ENCODE results near the gene ZNF264. TPM values are rescaled to one million over a fixed set of nuclear protein-coding genes. Genes with fewer than 3 reads are reported as not detected.
"Not testable (repeated sequence)": the region's sequence is repeated elsewhere in the genome, so short reads cannot be mapped to it uniquely, and the experiment has no call there.

The ZNF264 gene
- total RNA-seq (2012; rRNA removed): 19.0 and 21.2 TPM in 2 replicates

DNA sequence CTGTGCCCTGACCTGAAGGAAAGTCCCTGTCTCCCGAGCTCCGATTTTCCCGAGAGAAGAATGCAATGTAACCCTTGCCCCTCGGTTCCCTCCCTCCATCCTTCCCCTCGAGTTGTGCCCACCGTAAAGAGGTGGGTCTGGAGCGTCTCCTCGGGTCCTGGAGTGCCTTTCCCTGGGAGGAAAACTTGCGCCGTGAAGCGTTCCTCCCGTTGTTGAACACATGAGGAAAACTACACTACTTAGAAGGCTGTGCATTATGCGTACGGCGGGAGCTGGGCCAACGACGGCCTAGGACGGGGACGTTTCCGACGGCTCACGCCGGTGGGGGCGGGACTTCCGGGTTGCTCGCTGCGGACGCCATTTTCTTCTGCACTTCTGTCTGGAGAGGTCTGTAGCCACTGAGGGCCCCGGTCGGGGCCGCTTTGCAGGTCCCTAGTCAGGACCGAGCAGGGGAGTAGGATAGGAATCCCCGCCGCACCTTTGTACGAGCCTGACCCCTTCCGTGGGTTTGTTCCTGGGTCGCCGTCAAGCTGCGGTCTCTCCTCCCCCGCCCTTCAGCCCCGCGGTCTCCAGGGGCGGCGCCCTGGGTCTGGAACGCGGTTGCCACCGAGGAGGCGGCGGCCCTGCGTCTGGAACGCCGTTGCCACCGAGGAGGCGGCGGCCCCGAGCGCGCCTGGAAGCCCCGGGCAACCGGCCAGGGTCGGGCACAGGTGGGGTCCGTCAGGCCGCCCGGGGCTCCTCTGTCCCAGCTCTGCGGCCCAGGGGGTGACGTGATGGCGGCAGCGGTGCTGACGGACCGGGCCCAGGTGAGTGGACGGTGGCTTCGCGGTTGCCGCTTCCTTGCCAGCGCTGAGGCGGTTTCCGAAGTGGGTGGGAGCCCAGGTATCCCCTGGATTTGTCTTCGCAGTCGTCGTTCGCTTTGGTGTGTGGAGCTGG is at the start of gene ZNF264:
ZNF264 (plus strand) TSS at position 360 of the 936 bp plus-strand sequence; CDS start at position 774, 414 bp downstream.
- peaks cover 34% of the 10 kb centered on the region for H3K36me3 ChIP-seq (ENCODE audit: insufficient read depth, low read length)
- H3K9ac ChIP-seq (ENCODE audit: low read depth, low read length): peak within 1 kb of the TSS; percentile 92
- peak within 1 kb of the TSS; percentile 95 for H3K4me3 ChIP-seq (ENCODE audit: low read length)
- peak within 1 kb of the TSS; percentile 82 for H3K4me2 ChIP-seq (ENCODE audit: low read length)
- no peaks in the 10 kb centered on the region for H3K27me3 ChIP-seq (ENCODE audit: control insufficient read depth, insufficient read depth, low read length)
- H3K9me3 ChIP-seq (replicated peaks; ENCODE audit: low read length): peaks cover 5% of the 10 kb centered on the region
- H3K4me1 ChIP-seq (ENCODE audit: control insufficient read depth, insufficient read depth, low read length): peaks cover 11% of the 10 kb centered on the region

DNA sequence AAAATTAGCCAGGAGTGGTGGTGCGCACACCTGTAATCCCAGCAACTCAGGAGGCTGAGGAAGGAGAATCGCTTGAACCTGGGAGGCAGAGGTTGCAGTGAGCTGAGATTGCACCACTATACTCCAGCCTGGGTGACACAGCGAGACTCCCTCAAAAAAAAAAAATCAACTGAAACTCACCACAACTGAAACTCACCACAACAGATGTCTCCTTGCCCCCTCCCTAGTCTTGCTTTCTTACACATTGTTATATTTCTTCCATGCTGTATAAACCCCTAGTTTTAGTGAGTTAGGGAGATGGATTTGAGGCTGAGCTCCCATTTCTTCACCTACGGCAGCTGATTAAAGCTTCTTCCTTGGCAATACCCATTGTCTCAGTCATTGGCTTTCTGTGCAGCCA is 49.6 kb upstream of the ZNF264 start:
- Histone ChIP-seq H3K9me3 (replicated peaks; ENCODE audit: low read length) (no peaks in the 10 kb centered on the region), H3K4me1 (ENCODE audit: control insufficient read depth, insufficient read depth, low read length) (no peaks in the 10 kb centered on the region), H3K36me3 (ENCODE audit: insufficient read depth, low read length) (no peaks in the 10 kb centered on the region), H3K4me3 (ENCODE audit: low read length) (no peak overlapping the region), H3K4me2 (ENCODE audit: low read length) (no peak overlapping the region), H3K27me3 (ENCODE audit: control insufficient read depth, insufficient read depth, low read length) (no peaks in the 10 kb centered on the region), H3K9ac (ENCODE audit: low read depth, low read length) (no peak overlapping the region)

- no peaks in the 10 kb centered on the region for H3K27me3 ChIP-seq (ENCODE audit: control insufficient read depth, insufficient read depth, low read length)
- H3K4me3 ChIP-seq (ENCODE audit: low read length): no peak overlapping the region
- H3K9ac ChIP-seq (ENCODE audit: low read depth, low read length): no peak overlapping the region
- no peaks in the 10 kb centered on the region for H3K9me3 ChIP-seq (replicated peaks; ENCODE audit: low read length)
- no peak overlapping the region for H3K4me2 ChIP-seq (ENCODE audit: low read length)
- H3K36me3 ChIP-seq (ENCODE audit: insufficient read depth, low read length): no peaks in the 10 kb centered on the region
- H3K4me1 ChIP-seq (ENCODE audit: control insufficient read depth, insufficient read depth, low read length): no peaks in the 10 kb centered on the region
Measured at GRCh38 chr19:57152921-57153320, 38.4 kb upstream of the ZNF264 start.

- Histone ChIP-seq H3K4me3 (ENCODE audit: low read length) (no peak overlapping the region), H3K9ac (ENCODE audit: low read depth, low read length) (no peak overlapping the region), H3K4me1 (ENCODE audit: control insufficient read depth, insufficient read depth, low read length) (no peaks in the 10 kb centered on the region), H3K4me2 (ENCODE audit: low read length) (no peak overlapping the region), H3K9me3 (replicated peaks; ENCODE audit: low read length) (no peaks in the 10 kb centered on the region), H3K36me3 (ENCODE audit: insufficient read depth, low read length) (no peaks in the 10 kb centered on the region), H3K27me3 (ENCODE audit: control insufficient read depth, insufficient read depth, low read length) (no peaks in the 10 kb centered on the region)
Measured at GRCh38 chr19:57161985-57162539, 29.2 kb upstream of the ZNF264 start.

DNA sequence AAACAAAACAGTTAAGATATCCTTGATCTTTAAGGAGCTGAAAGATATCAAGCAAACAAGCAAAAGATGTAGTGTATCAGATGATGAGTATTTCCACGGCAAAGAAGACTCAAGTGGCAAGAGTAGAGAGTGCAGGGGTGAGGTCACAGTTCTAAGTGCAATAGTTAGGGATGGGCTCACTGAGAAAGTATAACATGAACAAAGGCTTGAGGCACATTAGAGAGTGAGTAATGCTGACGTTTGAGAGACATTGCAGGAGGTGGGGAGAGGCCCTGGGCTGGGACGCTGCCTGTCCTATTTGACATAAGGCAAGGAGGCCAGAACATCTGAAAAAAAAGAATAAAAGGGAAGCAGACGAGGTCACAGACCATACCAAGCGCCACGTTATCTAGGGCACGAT is 25.5 kb upstream of the ZNF264 start:
- no peak overlapping the region for H3K4me3 ChIP-seq (ENCODE audit: low read length)
- no peaks in the 10 kb centered on the region for H3K36me3 ChIP-seq (ENCODE audit: insufficient read depth, low read length)
- H3K27me3 ChIP-seq (ENCODE audit: control insufficient read depth, insufficient read depth, low read length): no peaks in the 10 kb centered on the region
- H3K9ac ChIP-seq (ENCODE audit: low read depth, low read length): no peak overlapping the region
- no peaks in the 10 kb centered on the region for H3K9me3 ChIP-seq (replicated peaks; ENCODE audit: low read length)
- no peaks in the 10 kb centered on the region for H3K4me1 ChIP-seq (ENCODE audit: control insufficient read depth, insufficient read depth, low read length)
- no peak overlapping the region for H3K4me2 ChIP-seq (ENCODE audit: low read length)

DNA sequence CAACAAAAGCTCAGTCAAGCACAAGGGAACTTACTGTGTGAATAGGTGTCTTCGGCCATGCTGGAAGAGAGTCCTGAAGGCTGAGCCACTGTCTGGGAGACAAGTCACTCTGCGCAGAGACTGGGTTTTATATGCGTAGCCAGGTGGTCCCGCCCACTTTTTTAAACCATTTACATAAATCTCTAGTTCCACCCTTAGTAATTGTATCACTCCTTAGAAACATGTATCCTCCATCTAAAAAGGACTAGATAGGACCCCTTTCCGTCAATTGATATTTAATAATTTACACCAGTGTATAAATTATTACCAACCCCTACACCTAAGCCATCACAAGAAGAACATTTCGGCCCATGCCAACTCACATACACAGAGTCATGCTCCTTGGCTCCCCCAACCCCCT is 23.9 kb upstream of the ZNF264 start, which contains the start of gene DUXA:
DUXA (minus strand) TSS at position 101 of the 400 bp plus-strand sequence; CDS start at position 59, 42 bp downstream.
- no peaks in the 10 kb centered on the region for H3K9me3 ChIP-seq (replicated peaks; ENCODE audit: low read length)
- no peak within 1 kb of the TSS for H3K4me3 ChIP-seq (ENCODE audit: low read length)
- H3K4me2 ChIP-seq (ENCODE audit: low read length): no peak within 1 kb of the TSS
- H3K27me3 ChIP-seq (ENCODE audit: control insufficient read depth, insufficient read depth, low read length): no peaks in the 10 kb centered on the region
- H3K36me3 ChIP-seq (ENCODE audit: insufficient read depth, low read length): no peaks in the 10 kb centered on the region
- no peaks in the 10 kb centered on the region for H3K4me1 ChIP-seq (ENCODE audit: control insufficient read depth, insufficient read depth, low read length)
- no peak within 1 kb of the TSS for H3K9ac ChIP-seq (ENCODE audit: low read depth, low read length)

DNA sequence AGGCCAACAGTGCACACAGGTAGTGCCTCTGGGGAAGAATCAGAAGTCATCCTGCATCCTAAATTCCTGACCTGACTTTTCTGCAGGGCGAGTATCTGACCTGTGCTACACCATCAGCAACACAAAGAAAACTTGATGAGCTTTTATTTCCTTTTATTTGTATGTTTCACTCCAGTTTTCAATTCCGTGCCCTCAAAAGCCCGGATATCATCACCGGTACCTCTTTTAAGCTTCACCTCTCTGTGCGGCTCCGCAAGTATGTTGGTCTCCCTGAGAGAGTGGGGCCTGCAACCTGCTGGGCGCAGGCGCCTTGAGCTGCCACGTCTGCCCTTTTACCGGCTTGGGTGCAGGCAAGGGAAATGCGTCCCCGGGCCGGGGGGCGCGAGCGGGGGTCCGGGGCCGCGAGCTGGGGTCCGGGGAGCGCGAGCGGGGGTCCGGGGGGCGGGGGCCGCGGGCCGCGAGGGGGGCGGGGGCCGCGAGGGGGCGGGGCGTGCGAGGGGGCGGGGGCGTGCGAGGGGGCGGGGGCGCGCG is 19.7 kb upstream of the ZNF264 start:
- H3K9me3 ChIP-seq (replicated peaks; ENCODE audit: low read length): no peaks in the 10 kb centered on the region
- H3K36me3 ChIP-seq (ENCODE audit: insufficient read depth, low read length): no peaks in the 10 kb centered on the region
- H3K4me3 ChIP-seq (ENCODE audit: low read length): peak overlapping the region; percentile 27
- no peaks in the 10 kb centered on the region for H3K27me3 ChIP-seq (ENCODE audit: control insufficient read depth, insufficient read depth, low read length)
- H3K4me1 ChIP-seq (ENCODE audit: control insufficient read depth, insufficient read depth, low read length): no peaks in the 10 kb centered on the region
- H3K4me2 ChIP-seq (ENCODE audit: low read length): peak overlapping the region; percentile 49
- H3K9ac ChIP-seq (ENCODE audit: low read depth, low read length): no peak overlapping the region

GRCh38 chr19:57190301-57190700 is 999 bp upstream of the ZNF264 start:
- H3K4me3 ChIP-seq (ENCODE audit: low read length): peak overlapping the region; percentile 95
- no peak overlapping the region for H3K4me2 ChIP-seq (ENCODE audit: low read length)
- no peaks in the 10 kb centered on the region for H3K27me3 ChIP-seq (ENCODE audit: control insufficient read depth, insufficient read depth, low read length)
- H3K36me3 ChIP-seq (ENCODE audit: insufficient read depth, low read length): peaks cover 24% of the 10 kb centered on the region
- peaks cover 5% of the 10 kb centered on the region for H3K9me3 ChIP-seq (replicated peaks; ENCODE audit: low read length)
- H3K9ac ChIP-seq (ENCODE audit: low read depth, low read length): no peak overlapping the region
- peaks cover 11% of the 10 kb centered on the region for H3K4me1 ChIP-seq (ENCODE audit: control insufficient read depth, insufficient read depth, low read length)

DNA sequence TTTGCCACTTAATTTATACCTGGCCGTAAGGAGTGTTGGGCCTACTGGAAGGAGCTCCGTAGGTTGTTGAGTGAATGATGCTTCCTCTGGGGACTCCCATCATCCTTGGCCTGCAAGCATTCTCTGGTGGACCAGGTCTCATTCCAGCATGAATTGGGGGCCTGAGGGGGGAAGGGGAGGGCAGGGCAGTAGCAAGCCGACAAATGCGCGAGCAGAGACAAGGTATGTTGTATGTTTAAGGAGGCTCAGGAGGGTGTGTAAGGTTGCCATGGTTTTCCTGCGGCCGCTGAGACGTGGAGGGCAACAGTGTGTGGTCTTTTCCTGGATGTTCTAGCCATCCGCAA is 749 bp downstream of the ZNF264 start:
- Histone ChIP-seq H3K4me3 (ENCODE audit: low read length) (peak overlapping the region; percentile 95), H3K36me3 (ENCODE audit: insufficient read depth, low read length) (peaks cover 40% of the 10 kb centered on the region), H3K9me3 (replicated peaks; ENCODE audit: low read length) (peaks cover 5% of the 10 kb centered on the region), H3K9ac (ENCODE audit: low read depth, low read length) (peak overlapping the region; percentile 92), H3K4me2 (ENCODE audit: low read length) (peak overlapping the region; percentile 82), H3K27me3 (ENCODE audit: control insufficient read depth, insufficient read depth, low read length) (no peaks in the 10 kb centered on the region), H3K4me1 (ENCODE audit: control insufficient read depth, insufficient read depth, low read length) (peaks cover 11% of the 10 kb centered on the region)

- Histone ChIP-seq H3K4me3 (ENCODE audit: low read length) (peak overlapping the region; percentile 95), H3K27me3 (ENCODE audit: control insufficient read depth, insufficient read depth, low read length) (no peaks in the 10 kb centered on the region), H3K4me1 (ENCODE audit: control insufficient read depth, insufficient read depth, low read length) (peaks cover 11% of the 10 kb centered on the region), H3K4me2 (ENCODE audit: low read length) (peak overlapping the region; percentile 82), H3K36me3 (ENCODE audit: insufficient read depth, low read length) (peaks cover 48% of the 10 kb centered on the region), H3K9ac (ENCODE audit: low read depth, low read length) (peak overlapping the region; percentile 92), H3K9me3 (replicated peaks; ENCODE audit: low read length) (peaks cover 5% of the 10 kb centered on the region)
Measured at GRCh38 chr19:57192993-57193392, 1.7 kb downstream of the ZNF264 start.

DNA sequence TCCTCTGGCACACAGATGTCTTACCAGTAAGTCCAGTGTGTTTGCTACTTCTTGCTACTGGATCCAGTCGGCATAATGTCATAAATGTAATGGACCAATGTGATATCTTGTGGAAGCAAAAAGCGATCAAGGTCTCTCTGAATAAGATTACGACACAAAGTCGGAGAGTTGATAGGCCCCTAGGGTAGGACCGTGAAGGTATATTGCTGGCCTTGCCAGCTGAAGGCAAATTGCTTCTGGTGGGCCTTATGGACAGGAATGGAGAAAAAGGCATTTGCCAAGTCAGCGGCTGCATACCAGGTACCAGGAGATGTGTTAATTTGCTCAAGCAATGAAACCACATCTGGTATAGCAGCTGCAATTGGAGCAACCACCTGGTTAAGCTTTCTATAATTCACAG is 6.6 kb downstream of the ZNF264 start:
- H3K9ac ChIP-seq (ENCODE audit: low read depth, low read length); H3K27me3 ChIP-seq (ENCODE audit: control insufficient read depth, insufficient read depth, low read length); H3K9me3 ChIP-seq (replicated peaks; ENCODE audit: low read length); H3K4me2 ChIP-seq (ENCODE audit: low read length); H3K4me1 ChIP-seq (ENCODE audit: control insufficient read depth, insufficient read depth, low read length); H3K4me3 ChIP-seq (ENCODE audit: low read length): not testable (repeated sequence)
- peaks cover 71% of the 10 kb centered on the region for H3K36me3 ChIP-seq (ENCODE audit: insufficient read depth, low read length)

All from skeletal muscle satellite cell (primary cell).